GM10847 (cell line): Measurements from ENCODE around the gene CLDN17.

Source experiments
- POLR2A ChIP-seq: IDR thresholded peaks from 2 replicates; pipeline ENCODE4 v1.6.1; 2011; ENCODE audit not compliant: insufficient read length; ENCODE audit errors: extremely low read depth

The CLDN17 gene

DNA sequence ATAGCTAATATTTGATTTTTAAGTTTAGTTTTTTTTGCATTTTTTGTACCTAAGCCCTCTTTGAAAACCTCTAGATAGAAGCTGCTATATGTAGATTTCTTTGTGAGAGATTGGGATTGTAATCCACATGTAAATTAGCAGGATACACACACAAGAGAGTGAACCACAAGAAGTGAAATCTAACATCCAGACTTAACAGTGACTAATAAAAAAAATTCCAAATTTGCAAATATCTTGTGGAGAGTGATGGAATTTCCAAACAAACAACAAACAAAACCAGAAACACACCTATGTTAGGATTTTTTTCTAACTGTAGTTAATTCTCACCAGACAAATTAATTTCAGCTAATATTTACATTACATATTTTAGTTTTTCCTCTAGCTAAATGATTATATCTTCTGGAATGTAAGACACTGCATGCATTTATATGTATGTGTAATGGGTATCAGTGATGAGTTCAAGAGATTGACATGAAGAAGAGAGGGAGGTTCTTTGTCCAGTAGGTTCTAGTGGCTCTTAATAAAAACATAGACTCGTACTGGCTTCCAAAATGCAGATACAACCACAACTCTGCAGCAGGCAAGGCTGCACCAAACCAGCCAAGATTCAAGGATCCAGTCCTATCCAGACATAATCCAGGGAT lies 12.8 kb downstream of the CLDN17 start:
- no peak for TF ChIP-seq POLR2A

DNA sequence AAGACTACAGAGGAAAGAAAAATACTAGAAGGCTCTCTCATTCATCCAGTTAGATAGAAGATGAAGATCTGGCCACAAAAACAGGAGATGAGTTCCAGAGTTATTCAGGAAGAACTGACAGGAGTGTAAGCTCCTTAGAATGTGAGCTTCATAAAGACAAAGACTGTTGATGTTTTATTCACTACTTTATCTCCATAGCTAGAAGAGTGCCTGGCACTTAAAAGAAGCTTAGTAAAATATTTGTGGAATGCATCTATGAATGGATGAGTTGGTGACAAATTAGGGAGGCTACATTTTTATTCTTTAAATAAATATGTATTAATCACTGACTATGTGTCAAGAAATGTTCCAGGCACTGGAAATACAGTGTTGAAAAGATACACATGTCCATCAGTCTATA lies 13.8 kb downstream of the CLDN17 start:
- TF ChIP-seq POLR2A: no peak

DNA sequence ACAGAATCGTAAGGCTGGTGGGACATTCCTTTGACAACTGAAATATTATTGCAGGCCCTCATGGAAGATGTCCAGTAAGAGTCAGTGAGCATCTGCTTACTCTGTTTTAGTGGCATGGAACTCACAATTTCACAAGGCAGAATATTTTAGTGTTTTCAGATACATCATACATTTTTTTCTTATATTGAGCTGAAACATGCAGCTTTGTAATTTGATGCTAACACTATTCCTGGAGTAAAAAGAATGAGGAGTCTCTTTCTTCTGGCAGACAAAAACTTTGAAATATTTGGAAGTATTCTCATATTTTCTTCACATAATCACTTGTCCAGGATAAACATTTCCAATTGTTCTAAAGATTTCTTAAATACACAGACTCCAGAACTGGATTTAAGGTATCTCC lies 17.7 kb downstream of the CLDN17 start:
- no peak for TF ChIP-seq POLR2A

DNA sequence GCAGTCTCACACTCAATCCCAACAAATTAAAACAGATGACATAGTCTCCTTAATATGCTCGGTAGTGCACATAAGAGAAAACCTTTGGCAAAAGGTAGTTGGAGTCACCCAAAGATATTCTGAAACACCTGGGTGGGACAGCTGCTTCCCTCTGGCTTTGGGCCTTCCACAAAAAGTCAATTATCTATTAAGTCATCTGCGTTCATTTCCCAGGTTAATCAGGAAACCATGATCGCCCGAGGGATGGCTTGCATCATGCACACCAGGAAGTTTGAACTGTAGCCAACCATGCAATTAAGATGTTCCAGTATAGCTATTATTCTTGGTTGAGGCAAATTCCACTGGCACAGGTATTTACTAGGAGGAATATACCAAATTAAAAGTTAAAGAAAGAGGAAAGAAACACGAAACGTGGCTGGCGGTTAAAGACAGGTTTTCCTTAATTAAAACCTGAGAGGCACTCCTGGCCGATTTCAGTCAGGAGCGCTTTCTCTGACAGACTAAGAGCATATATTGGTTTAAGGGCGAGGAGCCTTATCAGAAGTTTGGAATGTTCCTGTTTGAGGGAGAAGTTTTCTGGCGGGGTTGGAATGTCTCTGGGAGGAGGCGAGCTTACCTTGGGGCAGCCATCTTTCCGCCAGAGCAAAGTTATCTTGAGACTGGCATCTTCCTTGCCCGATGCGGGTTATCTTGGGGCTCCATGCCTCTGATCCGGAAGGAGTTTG lies 19.9 kb downstream of the CLDN17 start:
- TF ChIP-seq POLR2A: no peak

DNA sequence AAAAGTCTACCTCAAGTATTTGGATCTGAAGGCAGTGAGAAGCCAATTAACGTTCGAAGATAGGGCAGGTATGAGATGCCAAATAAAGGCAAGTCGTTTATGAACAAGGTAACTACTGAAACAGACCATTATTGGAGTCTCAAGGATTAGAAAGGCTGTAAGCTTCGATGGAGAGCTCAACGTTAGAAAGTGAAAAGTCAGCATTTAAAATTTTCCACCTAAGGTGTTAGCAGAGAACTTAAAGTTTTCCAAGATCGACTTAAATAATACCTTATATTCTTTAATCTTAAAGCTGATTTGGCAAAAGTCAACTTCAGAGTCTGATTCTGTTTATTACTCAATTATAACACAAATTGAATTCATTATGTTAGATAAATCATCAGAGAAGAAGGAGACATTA lies 28.1 kb downstream of the CLDN17 start:
- TF ChIP-seq POLR2A: no peak

DNA sequence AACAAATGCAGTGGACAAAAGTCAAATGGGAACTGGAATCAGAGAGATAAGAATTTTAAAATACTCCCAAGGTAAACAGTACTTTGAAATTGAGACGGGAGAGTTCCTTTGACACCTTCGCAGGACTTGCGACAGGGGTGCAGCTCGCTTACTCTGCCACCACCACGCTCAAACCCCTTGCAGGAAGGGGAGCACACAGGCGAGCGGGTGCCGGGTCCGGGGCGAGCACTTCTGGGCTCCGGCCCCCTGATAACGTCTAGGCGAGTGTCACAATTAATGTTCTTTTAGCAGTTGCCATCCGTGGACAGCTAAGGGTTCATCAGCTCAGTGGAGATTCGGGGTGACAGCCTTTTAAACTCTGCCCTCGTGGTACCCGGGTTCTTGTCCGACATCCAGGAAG lies 37.4 kb downstream of the CLDN17 start:
- TF ChIP-seq POLR2A: no peak

DNA sequence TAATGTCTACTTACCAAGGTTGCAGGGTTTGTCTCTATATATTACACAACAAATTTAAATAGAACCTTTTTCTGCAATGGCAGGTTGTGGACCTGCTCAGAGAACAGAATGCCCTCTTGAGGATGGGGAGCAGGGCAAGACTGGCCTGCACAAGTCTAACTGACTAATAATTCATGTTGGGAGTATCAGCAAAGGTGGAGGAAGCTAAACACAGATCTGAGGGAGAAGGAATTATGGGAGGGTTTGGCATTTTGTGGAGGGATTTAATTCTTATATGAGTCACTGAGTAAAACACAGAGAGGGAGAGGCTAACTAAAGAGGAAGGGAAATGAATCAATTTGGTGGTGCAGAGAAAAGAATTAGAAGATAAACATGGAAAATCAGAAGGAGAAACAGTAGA lies 40.0 kb downstream of the CLDN17 start:
- TF ChIP-seq POLR2A: no peak

DNA sequence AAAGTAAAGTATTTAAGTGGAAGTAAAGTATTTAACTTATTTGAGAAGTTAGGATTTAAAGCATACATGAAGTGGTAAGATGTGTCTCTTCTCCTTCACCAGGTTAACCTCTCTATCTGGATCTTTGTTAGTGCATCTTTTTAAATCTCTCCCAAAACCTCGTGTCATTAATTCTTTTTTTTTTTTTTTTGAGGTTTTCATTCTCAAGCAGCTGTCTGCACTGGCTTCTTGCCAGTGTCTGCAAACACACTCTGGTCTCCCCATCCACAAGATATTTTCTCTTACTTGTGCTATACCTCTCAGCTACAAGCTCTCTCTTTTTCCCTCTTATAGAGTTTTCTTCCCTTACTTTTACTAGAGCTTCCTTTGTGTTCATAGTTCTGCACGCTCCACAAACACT lies 49.0 kb downstream of the CLDN17 start:
- TF ChIP-seq POLR2A: no peak

DNA sequence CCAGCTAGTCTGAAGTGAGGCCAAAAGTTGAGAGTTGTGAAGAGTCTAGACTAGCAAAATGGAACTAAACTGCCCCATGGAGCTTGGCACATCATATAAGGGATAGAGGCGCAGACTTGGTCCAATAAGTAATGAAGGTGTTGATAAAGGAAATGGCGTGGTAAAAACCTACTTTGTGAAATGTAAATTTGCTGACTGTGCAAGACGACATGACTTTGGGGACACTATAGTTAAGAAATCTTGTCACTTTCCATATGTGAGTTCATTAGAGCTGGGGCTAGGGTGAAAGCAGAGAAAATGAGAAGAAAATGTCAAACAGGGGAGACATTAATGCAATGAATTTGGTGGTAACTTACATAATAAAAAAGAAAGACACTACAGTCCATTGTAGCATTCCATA lies 50.1 kb downstream of the CLDN17 start:
- no peak for TF ChIP-seq POLR2A
